ENCODE measurements around the gene PACSIN3. TPM values are rescaled to one million over a fixed set of nuclear protein-coding genes. Genes with fewer than 3 reads are reported as not detected.
A peak's percentile ranks its signal among the peaks of the same experiment; 100 is the strongest.
"Not testable (repeated sequence)": the region's sequence is repeated elsewhere in the genome, so short reads cannot be mapped to it uniquely, and the experiment has no call there.

The PACSIN3 gene
- total RNA-seq, 1 donor from 2014 or later, result 36.9 TPM

DNA sequence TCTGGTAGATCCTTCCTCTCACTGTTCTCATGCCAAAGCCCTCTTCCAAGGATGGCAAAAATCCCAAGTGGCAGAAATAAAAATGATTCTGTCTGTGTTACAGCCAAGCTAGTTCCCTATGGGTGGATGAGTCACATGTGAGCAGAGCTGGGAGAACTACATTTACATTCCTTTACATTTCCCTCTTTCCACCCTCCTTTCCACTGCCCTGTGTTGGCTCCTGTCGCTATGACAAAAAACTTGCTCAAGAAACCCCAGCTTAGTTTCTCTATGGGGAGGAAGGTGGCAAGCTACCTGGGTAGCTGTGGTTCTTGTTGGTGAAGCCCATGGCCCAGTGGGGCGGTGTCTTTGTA lies 18.4 kb upstream of the PACSIN3 start:
- Histone ChIP-seq H3K4me1 (no peaks in the 10 kb centered on the region), H3K27me3 (no peaks in the 10 kb centered on the region), H3K36me3 (no peaks in the 10 kb centered on the region), H3K4me3 (no peak overlapping the region), H3K27ac (no peak overlapping the region), H3K9me3 (no peaks in the 10 kb centered on the region)
- no peak for TF ChIP-seq CTCF (IDR thresholded peaks at IDR 0.05)
- intact Hi-C loops (cut with DNase I), result no loop called here
- ATAC-seq, result no peak
- DNase-seq, result no peak

GRCh38 chr11:47202576-47202975 lies 16.3 kb upstream of the PACSIN3 start:
- H3K27ac ChIP-seq, result no peak overlapping the region
- no peak for TF ChIP-seq CTCF (IDR thresholded peaks at IDR 0.05)
- H3K4me3 ChIP-seq, result no peak overlapping the region
- intact Hi-C loops (cut with DNase I), result no loop called here
- H3K36me3 ChIP-seq, result no peaks in the 10 kb centered on the region
- ATAC-seq (no peak), DNase-seq (no peak)
- H3K9me3 ChIP-seq, result no peaks in the 10 kb centered on the region
- no peaks in the 10 kb centered on the region for H3K27me3 ChIP-seq
- H3K4me1 ChIP-seq, result no peaks in the 10 kb centered on the region

- DNase-seq (no peak), ATAC-seq (no peak)
- intact Hi-C loops (cut with DNase I), result no loop called here
- Histone ChIP-seq H3K36me3 (no peaks in the 10 kb centered on the region), H3K27ac (no peak overlapping the region), H3K4me3 (no peak overlapping the region), H3K9me3 (no peaks in the 10 kb centered on the region), H3K4me1 (no peaks in the 10 kb centered on the region), H3K27me3 (no peaks in the 10 kb centered on the region)
- TF ChIP-seq CTCF (IDR thresholded peaks at IDR 0.05), result no peak
Measured at GRCh38 chr11:47201015-47201414, 14.8 kb upstream of the PACSIN3 start.

- H3K27ac ChIP-seq; H3K9me3 ChIP-seq; H3K36me3 ChIP-seq; intact Hi-C loops (cut with DNase I); ATAC-seq; H3K27me3 ChIP-seq; H3K4me3 ChIP-seq; H3K4me1 ChIP-seq; DNase-seq: not testable (repeated sequence)
Measured at GRCh38 chr11:47198161-47198560, 11.9 kb upstream of the PACSIN3 start.

DNA sequence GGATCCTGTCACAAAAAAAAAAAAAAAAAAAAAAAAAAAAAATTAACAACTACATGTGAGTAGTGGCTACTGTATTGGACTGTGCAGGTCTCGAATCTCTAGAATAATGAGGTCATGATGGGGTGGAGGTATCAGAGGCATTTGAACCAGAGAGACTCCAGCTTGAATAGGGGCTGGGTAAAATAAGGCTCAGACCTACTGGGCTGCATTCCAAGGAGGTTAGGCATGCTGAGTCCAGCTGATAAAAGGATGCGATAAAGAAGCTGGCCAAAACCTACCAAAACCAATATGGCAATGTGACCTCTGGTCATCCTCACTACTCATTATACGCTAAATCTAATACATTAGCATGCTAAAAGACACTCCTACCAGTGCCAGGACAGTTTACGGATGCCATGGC lies 5.9 kb upstream of the PACSIN3 start:
- peaks cover 17% of the 10 kb centered on the region for H3K4me1 ChIP-seq
- H3K36me3 ChIP-seq, result no peaks in the 10 kb centered on the region
- TF ChIP-seq CTCF (IDR thresholded peaks at IDR 0.05), result no peak
- H3K9me3 ChIP-seq, result no peaks in the 10 kb centered on the region
- no peak for ATAC-seq
- intact Hi-C loops (cut with DNase I), result no loop called here
- no peak for DNase-seq
- no peak overlapping the region for H3K27ac ChIP-seq
- H3K4me3 ChIP-seq, result no peak overlapping the region
- no peaks in the 10 kb centered on the region for H3K27me3 ChIP-seq

- H3K27me3 ChIP-seq; H3K27ac ChIP-seq; ATAC-seq; H3K9me3 ChIP-seq; H3K4me3 ChIP-seq; intact Hi-C loops (cut with DNase I); H3K36me3 ChIP-seq; DNase-seq: not testable (repeated sequence)
- peaks cover 25% of the 10 kb centered on the region for H3K4me1 ChIP-seq
Measured at GRCh38 chr11:47191137-47191536, 4.9 kb upstream of the PACSIN3 start.

DNA sequence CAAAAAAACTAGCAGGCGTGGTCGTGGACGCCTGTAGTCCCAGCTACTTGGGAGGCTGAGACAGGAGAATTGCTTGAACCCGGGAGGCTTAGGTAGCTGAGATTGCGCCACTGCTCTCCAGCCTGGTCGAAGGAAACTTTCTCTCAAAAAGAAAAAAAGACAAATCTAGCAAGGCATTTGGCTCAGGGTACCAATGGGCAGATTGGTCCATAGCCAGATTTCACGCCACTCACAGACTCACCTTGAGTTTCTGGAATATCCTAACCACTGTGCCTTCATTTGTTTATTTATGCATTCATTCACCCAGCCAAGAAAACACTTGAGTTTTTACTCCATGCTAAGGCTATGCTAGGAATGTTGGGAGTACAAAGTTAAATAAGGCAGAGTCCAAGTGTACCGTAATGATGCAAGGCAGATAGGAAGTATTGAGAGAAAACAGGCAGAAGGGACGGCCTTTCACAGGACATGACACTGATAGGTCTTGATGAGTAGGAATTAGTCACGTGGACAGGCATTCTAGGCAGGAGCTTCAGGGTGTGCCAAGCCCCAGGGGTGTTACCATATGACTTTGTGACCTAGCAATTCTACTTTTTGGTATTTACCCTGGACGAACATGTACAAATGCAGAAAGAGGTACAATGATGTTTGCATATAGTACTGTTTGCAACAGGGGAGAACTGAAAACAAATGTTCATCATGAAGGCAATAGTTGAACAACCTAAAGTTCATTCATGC lies 3.0 kb upstream of the PACSIN3 start:
- H3K4me3 ChIP-seq, result no peak overlapping the region
- no peaks in the 10 kb centered on the region for H3K9me3 ChIP-seq
- ATAC-seq, result peak; percentile 56
- H3K27me3 ChIP-seq, result no peaks in the 10 kb centered on the region
- no peak for DNase-seq
- no peaks in the 10 kb centered on the region for H3K36me3 ChIP-seq
- peaks cover 31% of the 10 kb centered on the region for H3K4me1 ChIP-seq
- intact Hi-C loops (cut with DNase I), result loop anchor here (10.0 kb wide), 1 partner anchor 166 kb away; the partner anchor contains the start of gene MYBPC3
- no peak overlapping the region for H3K27ac ChIP-seq
- TF ChIP-seq CTCF (IDR thresholded peaks at IDR 0.05), result no peak

Data from upper lobe of right lung (tissue), 1 donor.